ENCODE measurements around the gene JAKMIP3.

GRCh38 chr10:132101529-132101928, 35.8 kb downstream of the JAKMIP3 start:
- no peak for TF ChIP-seq TOX (CRISPR knock-in tag; IDR thresholded peaks at IDR 0.05; ENCODE audit: borderline replicate concordance)
- TF ChIP-seq PPARA (CRISPR knock-in tag; IDR thresholded peaks at IDR 0.05; ENCODE audit: borderline replicate concordance), result no peak
- no peak for TF ChIP-seq ZFP30 (CRISPR knock-in tag; IDR thresholded peaks at IDR 0.05)
- no peak for TF ChIP-seq TSHZ2 (CRISPR knock-in tag; IDR thresholded peaks at IDR 0.05)
- no peak for TF ChIP-seq PATZ1 (CRISPR knock-in tag; IDR thresholded peaks at IDR 0.05; ENCODE audit: borderline replicate concordance)
- TF ChIP-seq ZFP3 (CRISPR knock-in tag; IDR thresholded peaks at IDR 0.05), result no peak
- TF ChIP-seq SNAI2 (CRISPR knock-in tag; IDR thresholded peaks at IDR 0.05), result no peak

Data from SK-N-SH treated with all-trans-retinoic acid at 6 μM for 48 hours (cell line).